ENCODE measurements around the gene GPR146.
A peak's percentile ranks its signal among the peaks of the same experiment; 100 is the strongest.
"Not testable (repeated sequence)": the region's sequence is repeated elsewhere in the genome, so short reads cannot be mapped to it uniquely, and the experiment has no call there.

Gene GPR146

DNA sequence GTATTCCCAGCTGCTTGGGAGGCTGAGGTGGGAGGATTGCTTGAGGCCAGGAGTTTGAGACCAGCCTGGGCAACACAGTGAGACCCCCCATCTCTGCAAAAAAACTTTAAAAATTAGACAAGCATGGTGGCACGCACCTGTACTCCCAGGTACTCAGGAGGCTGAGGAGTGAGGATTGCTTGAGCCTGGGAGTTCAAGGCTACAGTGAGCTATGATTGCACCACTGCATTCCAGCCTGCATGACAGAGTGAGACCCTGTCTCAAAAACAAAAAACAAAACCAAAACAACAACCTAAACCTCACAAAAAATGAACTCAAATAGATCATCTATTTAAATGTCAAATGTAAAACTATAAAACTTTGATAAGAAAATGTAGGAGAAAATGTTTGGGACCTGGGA is 4.1 kb upstream of the GPR146 start:
- H3K4ac ChIP-seq (ENCODE audit: low read length); H2BK15ac ChIP-seq (ENCODE audit: low read length); DNase-seq (ENCODE audit: low spot score); H3K4me2 ChIP-seq (ENCODE audit: insufficient read depth, low read length, poor library complexity, severe bottlenecking); H2AK5ac ChIP-seq (ENCODE audit: low read depth, low read length); H3K36me3 ChIP-seq (replicated peaks in 1 of 2; ENCODE audit: control insufficient read depth in 2 of 2, insufficient read depth in 2 of 2, low read length in 2 of 2); H3K4me3 ChIP-seq (ENCODE audit: low read length in 2 of 2); H3K14ac ChIP-seq (ENCODE audit: low read length); H3K27ac ChIP-seq (replicated peaks; ENCODE audit: low read length); H2AFZ ChIP-seq (ENCODE audit: low read length); H2BK12ac ChIP-seq (ENCODE audit: low read length); H4K91ac ChIP-seq (ENCODE audit: low read depth, low read length, poor library complexity); H3K18ac ChIP-seq (ENCODE audit: low read length); H3K23ac ChIP-seq (ENCODE audit: low read depth, low read length, poor library complexity); H2BK120ac ChIP-seq (ENCODE audit: low read depth, low read length); H2BK5ac ChIP-seq (ENCODE audit: low read length); H4K8ac ChIP-seq (ENCODE audit: low read depth, low read length); H3K27me3 ChIP-seq (ENCODE audit: control insufficient read depth in 3 of 3, insufficient read depth in 3 of 3, low read depth in 1 of 3, low read length in 3 of 3); H3K9ac ChIP-seq (ENCODE audit: low read depth, low read length, poor library complexity): not testable (repeated sequence)
- peaks cover 14 to 23% of the 10 kb centered on the region in 2 donors for H3K4me1 ChIP-seq (ENCODE audit: control insufficient read depth in 2 of 2, insufficient read depth in 1 of 2, low read depth in 1 of 2, low read length in 2 of 2)
- H3K79me1 ChIP-seq (ENCODE audit: low read depth, low read length): peaks cover 12% of the 10 kb centered on the region
- H3K9me3 ChIP-seq (replicated peaks in 1 of 2; ENCODE audit: control insufficient read depth in 2 of 2, insufficient read depth in 1 of 2, low read depth in 1 of 2, low read length in 2 of 2): peaks cover 11% of the 10 kb centered on the region in 2 donors
- WGBS, 2 donors (ENCODE audit: extremely low coverage in 2 of 2, insufficient read length in 2 of 2, insufficient replicate concordance in 1 of 2): no CpG with 5 or more reads among the region's 1 CpG

- H2BK12ac ChIP-seq (ENCODE audit: low read length): no peak overlapping the region
- peak overlapping the region; percentile 59 for H3K18ac ChIP-seq (ENCODE audit: low read length)
- no peaks in the 10 kb centered on the region for H3K27me3 ChIP-seq (ENCODE audit: control insufficient read depth in 3 of 3, insufficient read depth in 3 of 3, low read depth in 1 of 3, low read length in 3 of 3)
- H3K23ac ChIP-seq (ENCODE audit: low read depth, low read length, poor library complexity): peak overlapping the region; percentile 44
- H2BK5ac ChIP-seq (ENCODE audit: low read length): no peak overlapping the region
- peaks cover 6% of the 10 kb centered on the region in 2 donors for H3K9me3 ChIP-seq (replicated peaks in 1 of 2; ENCODE audit: control insufficient read depth in 2 of 2, insufficient read depth in 1 of 2, low read depth in 1 of 2, low read length in 2 of 2)
- H3K14ac ChIP-seq (ENCODE audit: low read length): peak overlapping the region; percentile 49
- H4K8ac ChIP-seq (ENCODE audit: low read depth, low read length): no peak overlapping the region
- H4K91ac ChIP-seq (ENCODE audit: low read depth, low read length, poor library complexity): no peak overlapping the region
- no peak overlapping the region for H3K4ac ChIP-seq (ENCODE audit: low read length)
- H2BK120ac ChIP-seq (ENCODE audit: low read depth, low read length): no peak overlapping the region
- H3K4me2 ChIP-seq (ENCODE audit: insufficient read depth, low read length, poor library complexity, severe bottlenecking): no peak overlapping the region
- peak overlapping the region; percentile 36 for H2AK5ac ChIP-seq (ENCODE audit: low read depth, low read length)
- H3K27ac ChIP-seq (replicated peaks; ENCODE audit: low read length): peak overlapping the region; percentile 4
- no peak for DNase-seq (ENCODE audit: low spot score)
- no peak overlapping the region for H2AFZ ChIP-seq (ENCODE audit: low read length)
- peaks cover 12% of the 10 kb centered on the region for H3K79me1 ChIP-seq (ENCODE audit: low read depth, low read length)
- peaks cover 16 to 24% of the 10 kb centered on the region in 2 donors for H3K4me1 ChIP-seq (ENCODE audit: control insufficient read depth in 2 of 2, insufficient read depth in 1 of 2, low read depth in 1 of 2, low read length in 2 of 2)
- no peak overlapping the region for H2BK15ac ChIP-seq (ENCODE audit: low read length)
- peak overlapping the region; percentile 10 for H3K9ac ChIP-seq (ENCODE audit: low read depth, low read length, poor library complexity)
- WGBS, 2 donors (ENCODE audit: extremely low coverage in 2 of 2, insufficient read length in 2 of 2, insufficient replicate concordance in 1 of 2): no CpG with 5 or more reads among the region's 16 CpGs
- H3K4me3 ChIP-seq (ENCODE audit: low read length in 2 of 2): no peak overlapping the region
- peaks cover 0 to 1% of the 10 kb centered on the region in 2 donors for H3K36me3 ChIP-seq (replicated peaks in 1 of 2; ENCODE audit: control insufficient read depth in 2 of 2, insufficient read depth in 2 of 2, low read length in 2 of 2)
Observed at GRCh38 chr7:1040790-1041189, 3.6 kb upstream of the GPR146 start.

GRCh38 chr7:1041551-1042491 is 2.5 kb upstream of the GPR146 start:
- Histone ChIP-seq H4K8ac (ENCODE audit: low read depth, low read length) (peak overlapping the region; percentile 65), H3K27ac (replicated peaks; ENCODE audit: low read length) (peak overlapping the region; percentile 25), H3K14ac (ENCODE audit: low read length) (peak overlapping the region; percentile 99), H3K4me2 (ENCODE audit: insufficient read depth, low read length, poor library complexity, severe bottlenecking) (no peak overlapping the region), H2BK5ac (ENCODE audit: low read length) (peak overlapping the region; percentile 1), H3K4me3 (ENCODE audit: low read length in 2 of 2) (no peak overlapping the region), H3K23ac (ENCODE audit: low read depth, low read length, poor library complexity) (peak overlapping the region; percentile 86), H2BK120ac (ENCODE audit: low read depth, low read length) (peak overlapping the region; percentile 61), H3K27me3 (ENCODE audit: control insufficient read depth in 3 of 3, insufficient read depth in 3 of 3, low read depth in 1 of 3, low read length in 3 of 3) (no peaks in the 10 kb centered on the region), H3K9ac (ENCODE audit: low read depth, low read length, poor library complexity) (peak overlapping the region; percentile 70), H2AK5ac (ENCODE audit: low read depth, low read length) (peak overlapping the region; percentile 99), H4K91ac (ENCODE audit: low read depth, low read length, poor library complexity) (peak overlapping the region; percentile 75), H3K9me3 (replicated peaks in 1 of 2; ENCODE audit: control insufficient read depth in 2 of 2, insufficient read depth in 1 of 2, low read depth in 1 of 2, low read length in 2 of 2) (peaks cover 0 to 1% of the 10 kb centered on the region in 2 donors), H2AFZ (ENCODE audit: low read length) (no peak overlapping the region), H3K18ac (ENCODE audit: low read length) (peak overlapping the region; percentile 95), H3K36me3 (replicated peaks in 1 of 2; ENCODE audit: control insufficient read depth in 2 of 2, insufficient read depth in 2 of 2, low read length in 2 of 2) (no peaks in the 10 kb centered on the region), H3K4ac (ENCODE audit: low read length) (no peak overlapping the region), H3K4me1 (ENCODE audit: control insufficient read depth in 2 of 2, insufficient read depth in 1 of 2, low read depth in 1 of 2, low read length in 2 of 2) (peaks cover 16 to 24% of the 10 kb centered on the region in 2 donors), H3K79me1 (ENCODE audit: low read depth, low read length) (peaks cover 9% of the 10 kb centered on the region), H2BK12ac (ENCODE audit: low read length) (peak overlapping the region; percentile 90), H2BK15ac (ENCODE audit: low read length) (peak overlapping the region; percentile 100)
- WGBS, 2 donors (ENCODE audit: extremely low coverage in 2 of 2, insufficient read length in 2 of 2, insufficient replicate concordance in 1 of 2): no CpG with 5 or more reads among the region's 40 CpGs
- DNase-seq (ENCODE audit: low spot score): no peak

GRCh38 chr7:1042492-1042833 is 1.9 kb upstream of the GPR146 start:
- Histone ChIP-seq H2BK15ac (ENCODE audit: low read length) (no peak overlapping the region), H4K8ac (ENCODE audit: low read depth, low read length) (no peak overlapping the region), H3K23ac (ENCODE audit: low read depth, low read length, poor library complexity) (no peak overlapping the region), H3K27me3 (ENCODE audit: control insufficient read depth in 3 of 3, insufficient read depth in 3 of 3, low read depth in 1 of 3, low read length in 3 of 3) (no peaks in the 10 kb centered on the region), H2AK5ac (ENCODE audit: low read depth, low read length) (peak overlapping the region; percentile 99), H3K9me3 (replicated peaks in 1 of 2; ENCODE audit: control insufficient read depth in 2 of 2, insufficient read depth in 1 of 2, low read depth in 1 of 2, low read length in 2 of 2) (peaks cover 0 to 1% of the 10 kb centered on the region in 2 donors), H3K36me3 (replicated peaks in 1 of 2; ENCODE audit: control insufficient read depth in 2 of 2, insufficient read depth in 2 of 2, low read length in 2 of 2) (no peaks in the 10 kb centered on the region), H3K4ac (ENCODE audit: low read length) (no peak overlapping the region), H2BK5ac (ENCODE audit: low read length) (peak overlapping the region; percentile 1), H3K79me1 (ENCODE audit: low read depth, low read length) (peaks cover 9% of the 10 kb centered on the region), H3K4me2 (ENCODE audit: insufficient read depth, low read length, poor library complexity, severe bottlenecking) (no peak overlapping the region), H3K14ac (ENCODE audit: low read length) (no peak overlapping the region), H2BK120ac (ENCODE audit: low read depth, low read length) (peak overlapping the region; percentile 61), H2BK12ac (ENCODE audit: low read length) (no peak overlapping the region), H3K4me3 (ENCODE audit: low read length in 2 of 2) (no peak overlapping the region), H4K91ac (ENCODE audit: low read depth, low read length, poor library complexity) (no peak overlapping the region), H3K18ac (ENCODE audit: low read length) (peak overlapping the region; percentile 1), H3K9ac (ENCODE audit: low read depth, low read length, poor library complexity) (no peak overlapping the region), H3K27ac (replicated peaks; ENCODE audit: low read length) (no peak overlapping the region), H2AFZ (ENCODE audit: low read length) (no peak overlapping the region), H3K4me1 (ENCODE audit: control insufficient read depth in 2 of 2, insufficient read depth in 1 of 2, low read depth in 1 of 2, low read length in 2 of 2) (peaks cover 20 to 24% of the 10 kb centered on the region in 2 donors)
- DNase-seq (ENCODE audit: low spot score): no peak
- no CpG with 5 or more reads among the region's 7 CpGs for WGBS, 2 donors (ENCODE audit: extremely low coverage in 2 of 2, insufficient read length in 2 of 2, insufficient replicate concordance in 1 of 2)
